ENCODE measurements around the gene GOSR2.

DNA sequence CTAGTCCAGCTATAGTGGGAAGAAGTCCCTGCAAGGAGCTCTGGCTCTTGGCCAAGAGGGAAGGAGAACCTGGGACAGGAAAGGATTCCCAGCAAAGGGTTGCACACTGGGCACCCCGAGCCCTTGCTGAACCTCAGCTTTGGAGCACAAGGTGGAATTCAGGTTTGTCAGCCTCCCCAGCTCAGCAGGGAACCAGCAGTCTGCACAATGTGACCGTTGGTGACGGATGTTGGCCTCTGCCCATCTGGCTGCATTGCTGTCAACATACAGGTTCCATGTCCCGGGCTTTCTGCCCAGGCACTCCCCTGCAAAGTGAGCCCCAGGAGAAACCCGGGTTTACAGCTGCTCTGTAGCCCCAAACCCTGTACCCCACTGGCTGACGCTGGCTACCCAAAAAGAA, 49.4 kb downstream of the GOSR2 start:
- no peak for TF ChIP-seq NFE2 (CRISPR knock-in tag; IDR thresholded peaks at IDR 0.05)
- TF ChIP-seq SRSF4 (IDR thresholded peaks at IDR 0.05; ENCODE audit: low read depth, low read length, poor library complexity, severe bottlenecking) = no peak
- no peak for TF ChIP-seq ZSCAN20 (CRISPR knock-in tag; IDR thresholded peaks at IDR 0.05; ENCODE audit: borderline replicate concordance)
- no peak for TF ChIP-seq EP300 (IDR thresholded peaks at IDR 0.05; ENCODE audit: low read depth in 2 of 2, low read length in 2 of 2)
- TF ChIP-seq EP300 (CRISPR knock-in tag; IDR thresholded peaks at IDR 0.05; ENCODE audit: borderline replicate concordance) = no peak
- TF ChIP-seq ZNF788 (CRISPR knock-in tag; IDR thresholded peaks at IDR 0.05; ENCODE audit: borderline replicate concordance) = no peak
- TF ChIP-seq, protein P1, sequence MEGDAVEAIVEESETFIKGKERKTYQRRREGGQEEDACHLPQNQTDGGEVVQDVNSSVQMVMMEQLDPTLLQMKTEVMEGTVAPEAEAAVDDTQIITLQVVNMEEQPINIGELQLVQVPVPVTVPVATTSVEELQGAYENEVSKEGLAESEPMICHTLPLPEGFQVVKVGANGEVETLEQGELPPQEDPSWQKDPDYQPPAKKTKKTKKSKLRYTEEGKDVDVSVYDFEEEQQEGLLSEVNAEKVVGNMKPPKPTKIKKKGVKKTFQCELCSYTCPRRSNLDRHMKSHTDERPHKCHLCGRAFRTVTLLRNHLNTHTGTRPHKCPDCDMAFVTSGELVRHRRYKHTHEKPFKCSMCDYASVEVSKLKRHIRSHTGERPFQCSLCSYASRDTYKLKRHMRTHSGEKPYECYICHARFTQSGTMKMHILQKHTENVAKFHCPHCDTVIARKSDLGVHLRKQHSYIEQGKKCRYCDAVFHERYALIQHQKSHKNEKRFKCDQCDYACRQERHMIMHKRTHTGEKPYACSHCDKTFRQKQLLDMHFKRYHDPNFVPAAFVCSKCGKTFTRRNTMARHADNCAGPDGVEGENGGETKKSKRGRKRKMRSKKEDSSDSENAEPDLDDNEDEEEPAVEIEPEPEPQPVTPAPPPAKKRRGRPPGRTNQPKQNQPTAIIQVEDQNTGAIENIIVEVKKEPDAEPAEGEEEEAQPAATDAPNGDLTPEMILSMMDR (CRISPR knock-in tag; IDR thresholded peaks at IDR 0.05) = no peak
- TF ChIP-seq ZMAT3 (CRISPR knock-in tag; conservative IDR thresholded peaks at IDR 0.05) = no peak
- no peak for TF ChIP-seq ZKSCAN8 (CRISPR knock-in tag; IDR thresholded peaks at IDR 0.05; ENCODE audit: borderline replicate concordance)
- no peak for TF ChIP-seq RFXANK (CRISPR knock-in tag; IDR thresholded peaks at IDR 0.05)
- TF ChIP-seq, protein P2, sequence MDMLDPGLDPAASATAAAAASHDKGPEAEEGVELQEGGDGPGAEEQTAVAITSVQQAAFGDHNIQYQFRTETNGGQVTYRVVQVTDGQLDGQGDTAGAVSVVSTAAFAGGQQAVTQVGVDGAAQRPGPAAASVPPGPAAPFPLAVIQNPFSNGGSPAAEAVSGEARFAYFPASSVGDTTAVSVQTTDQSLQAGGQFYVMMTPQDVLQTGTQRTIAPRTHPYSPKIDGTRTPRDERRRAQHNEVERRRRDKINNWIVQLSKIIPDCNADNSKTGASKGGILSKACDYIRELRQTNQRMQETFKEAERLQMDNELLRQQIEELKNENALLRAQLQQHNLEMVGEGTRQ (IDR thresholded peaks at IDR 0.05; ENCODE audit: low read depth, low read length) = no peak
- TF ChIP-seq, protein P2 (CRISPR knock-in tag; IDR thresholded peaks at IDR 0.05; ENCODE audit: borderline replicate concordance) = no peak

All from HepG2 (cell line).